OCI-M1 (cell line): Measurements from ENCODE around the gene EIPR1.

Source experiments
- DNase-seq: peaks from one replicate; lab custom pipeline; 2025; lab: John Stamatoyannopoulos, UW

The EIPR1 gene

GRCh38 chr2:3357926-3358325 lies 19.7 kb downstream of the EIPR1 start:
- no peak for DNase-seq

DNA sequence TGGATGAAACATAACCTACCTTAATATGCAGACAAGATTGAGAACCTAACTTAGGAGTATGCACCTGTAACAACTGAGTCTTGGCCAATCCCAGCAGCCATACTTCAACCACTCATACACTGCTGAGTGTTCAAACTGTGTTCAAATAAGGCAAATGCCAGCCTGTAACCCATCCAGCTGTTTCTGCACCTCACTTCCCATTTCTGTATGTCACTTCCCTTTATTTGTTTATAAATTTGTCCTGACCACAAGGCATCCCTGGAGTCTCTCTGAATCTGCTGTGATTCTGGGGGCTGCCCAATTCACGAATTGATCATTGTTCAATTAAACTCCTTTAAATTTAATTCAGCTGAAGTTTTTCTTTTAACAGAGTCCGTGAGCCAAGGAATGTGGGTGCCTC lies 20.2 kb downstream of the EIPR1 start:
- peak; percentile 49 for DNase-seq

DNA sequence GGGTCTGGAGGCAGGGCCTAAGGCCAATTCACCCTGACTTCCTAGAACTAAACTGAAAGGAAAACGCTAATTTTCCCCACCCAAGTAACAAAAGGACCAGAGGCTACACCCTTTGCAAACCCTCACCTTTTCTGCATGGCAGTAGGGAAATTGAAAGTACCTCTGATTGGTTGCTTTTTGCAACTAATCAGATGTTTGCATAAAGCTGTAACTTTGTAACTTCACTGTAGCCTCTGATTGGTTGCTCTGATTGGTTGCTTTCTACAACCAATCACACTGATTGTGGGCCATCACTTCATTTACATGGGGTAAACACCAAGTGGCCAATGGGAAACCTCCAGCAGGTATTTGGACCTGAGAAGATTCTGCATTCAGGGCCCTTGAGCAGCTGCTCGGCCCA lies 20.8 kb downstream of the EIPR1 start:
- DNase-seq, result peak; percentile 54

DNA sequence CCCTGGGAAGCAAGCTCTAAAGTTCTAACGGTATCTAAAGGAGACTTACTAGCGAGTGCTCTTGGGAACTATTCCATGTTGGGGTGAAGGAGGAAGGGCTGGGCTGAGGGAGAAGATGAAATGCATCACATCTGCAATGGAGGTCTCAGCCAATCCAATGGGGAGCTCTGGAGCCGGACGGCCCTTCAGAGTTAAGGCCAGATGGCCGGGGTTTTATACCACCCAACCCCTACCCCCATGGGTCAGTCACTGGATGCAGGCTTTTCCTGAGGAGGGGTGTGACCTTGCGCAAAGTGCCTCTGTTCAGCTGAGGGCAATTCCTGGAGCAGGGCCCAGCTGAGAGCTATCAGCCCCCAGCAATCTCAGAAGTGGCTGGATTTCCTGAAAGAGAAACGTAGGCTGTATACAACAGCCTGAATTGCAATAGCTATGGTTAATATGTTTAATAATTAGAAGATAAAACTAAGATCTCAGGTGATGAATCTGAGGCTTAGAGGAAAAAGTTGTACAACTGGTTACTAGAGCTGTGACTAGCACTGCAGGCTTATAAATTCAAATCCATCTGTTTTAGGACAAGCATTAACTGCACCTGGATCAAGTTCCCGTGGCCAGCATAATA lies 21.6 kb downstream of the EIPR1 start:
- DNase-seq, result no peak

DNA sequence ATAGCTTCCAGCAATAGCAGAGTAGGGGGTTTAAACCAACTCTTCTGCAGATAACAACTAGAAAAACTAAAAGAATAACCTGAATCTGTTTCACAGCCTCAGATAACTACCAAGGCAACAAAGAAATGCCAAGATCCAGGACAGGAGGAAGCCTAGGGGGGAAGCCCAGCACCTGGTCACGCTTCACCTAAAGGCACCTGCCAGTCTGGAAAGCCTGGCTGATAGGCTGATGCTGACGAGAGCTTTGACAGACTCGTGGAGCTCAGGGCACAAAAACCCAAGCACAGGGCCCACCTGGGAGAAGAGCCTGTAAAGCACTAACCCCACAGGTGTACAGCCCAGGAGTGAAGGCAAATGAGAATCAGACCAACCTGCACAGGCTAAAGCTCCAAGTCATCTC lies 22.6 kb downstream of the EIPR1 start:
- DNase-seq, result no peak

GRCh38 chr2:3349211-3349693 lies 28.4 kb downstream of the EIPR1 start:
- DNase-seq, result no peak

- DNase-seq, result no peak
Observed at GRCh38 chr2:3348767-3349166, 28.9 kb downstream of the EIPR1 start.

GRCh38 chr2:3345621-3346020 lies 32.0 kb downstream of the EIPR1 start:
- DNase-seq, result no peak

DNA sequence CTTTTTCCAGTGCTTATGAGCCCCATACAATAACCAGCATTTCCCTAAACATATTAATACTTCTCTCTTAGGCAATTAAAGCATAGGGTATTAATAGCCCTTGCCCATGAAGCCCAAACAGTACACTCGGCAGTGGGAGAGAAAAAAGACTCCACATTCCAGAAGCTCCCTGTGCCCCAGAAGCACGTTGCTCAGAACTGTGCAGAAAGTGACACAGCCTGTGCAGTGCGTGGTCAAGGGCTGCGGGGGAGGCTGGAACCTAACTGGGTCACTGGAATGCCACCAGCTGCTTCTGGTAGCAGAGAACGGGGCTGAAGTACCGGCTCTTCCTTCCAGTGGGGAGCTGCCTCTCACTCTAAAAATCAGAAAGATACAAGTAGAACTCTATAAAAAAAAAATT lies 32.7 kb downstream of the EIPR1 start:
- no peak for DNase-seq

- DNase-seq, result no peak
Observed at GRCh38 chr2:3343012-3343411, 34.6 kb downstream of the EIPR1 start.

DNA sequence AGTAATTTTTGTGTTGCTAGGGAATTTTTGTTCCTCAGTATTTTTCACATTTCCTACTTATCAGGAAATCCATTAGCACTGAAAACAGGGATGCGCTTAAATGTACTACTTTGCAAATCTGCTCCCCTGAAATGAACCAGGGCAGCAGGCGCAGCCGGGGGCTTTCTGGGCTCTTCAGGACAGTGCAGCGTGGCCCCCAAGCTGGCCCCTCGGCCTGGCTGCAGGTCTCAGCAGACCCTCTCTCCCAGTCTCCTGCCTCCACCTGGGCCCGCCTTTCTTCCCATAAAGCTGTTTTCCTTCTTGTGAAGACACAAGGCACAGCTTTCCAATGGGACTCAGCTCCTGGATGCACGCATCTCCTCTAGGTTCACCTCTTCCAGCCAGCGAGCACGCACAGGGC lies 35.3 kb downstream of the EIPR1 start:
- DNase-seq, result no peak

DNA sequence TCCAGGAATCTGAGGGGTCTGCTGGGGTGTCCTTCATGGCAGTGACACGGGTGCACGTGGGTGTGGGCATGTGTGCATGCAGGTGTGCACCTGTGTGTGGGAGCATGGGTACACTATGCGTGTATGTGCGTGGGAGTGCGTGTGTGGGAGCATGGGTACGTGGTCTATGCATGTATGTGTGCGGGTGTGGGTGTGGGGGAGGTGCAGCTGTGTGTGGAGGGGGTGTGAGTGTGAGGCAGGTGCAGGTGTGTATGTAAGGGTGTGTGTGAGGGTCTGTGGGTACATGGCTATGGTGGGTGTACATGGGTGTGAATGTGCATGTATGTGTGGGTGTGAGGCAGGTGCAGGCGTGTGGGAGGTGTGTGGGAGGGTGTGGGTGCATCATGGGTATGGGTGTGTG lies 36.3 kb downstream of the EIPR1 start:
- DNase-seq, result no peak

DNA sequence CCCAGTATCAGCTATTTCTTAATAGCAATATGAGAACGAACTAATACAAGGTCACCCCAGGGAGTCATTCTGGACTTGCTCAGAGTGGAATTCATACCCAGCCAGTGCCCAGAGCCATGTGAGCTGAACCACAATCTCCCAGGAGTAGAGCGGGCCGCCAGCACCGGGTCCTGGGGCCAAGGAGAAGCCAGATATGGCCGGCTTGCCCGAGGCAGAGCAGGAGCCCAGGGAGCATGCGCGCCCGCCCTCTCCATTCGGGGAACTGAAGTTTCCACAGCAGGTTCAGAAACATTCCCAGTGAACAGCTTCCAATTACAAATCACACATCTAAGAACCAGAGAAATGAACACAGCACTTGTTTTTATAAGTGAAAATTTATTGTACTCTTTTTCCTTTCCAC lies 37.5 kb downstream of the EIPR1 start:
- no peak for DNase-seq

- DNase-seq, result no peak
Observed at GRCh38 chr2:3338340-3338739, 39.3 kb downstream of the EIPR1 start.

DNA sequence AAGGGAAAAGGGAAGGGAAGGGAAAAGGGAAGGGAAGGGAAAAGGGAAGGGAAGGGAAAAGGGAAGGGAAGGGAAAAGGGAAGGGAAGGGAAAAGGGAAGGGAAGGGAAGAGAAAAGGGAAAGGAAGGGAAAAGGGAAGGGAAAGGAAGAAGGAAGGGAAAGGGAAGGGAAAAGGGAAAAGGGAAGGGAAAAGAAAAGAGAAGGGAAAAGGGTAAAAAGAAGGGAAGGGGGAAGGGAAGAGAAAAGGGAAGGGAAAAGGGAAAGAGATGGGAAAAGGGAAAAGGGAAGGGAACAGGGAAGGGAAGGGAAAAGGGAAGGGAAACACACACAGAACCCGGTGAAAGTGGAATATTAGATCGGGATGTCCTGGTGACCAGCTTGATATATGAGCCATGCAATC lies 40.8 kb downstream of the EIPR1 start:
- no peak for DNase-seq

GRCh38 chr2:3334392-3335345 lies 42.9 kb downstream of the EIPR1 start:
- no peak for DNase-seq

- no peak for DNase-seq
Observed at GRCh38 chr2:3332133-3332532, 45.5 kb downstream of the EIPR1 start.

GRCh38 chr2:3329491-3329890 lies 48.1 kb downstream of the EIPR1 start:
- no peak for DNase-seq

- DNase-seq, result no peak
Observed at GRCh38 chr2:3326871-3327270, 50.7 kb downstream of the EIPR1 start.

GRCh38 chr2:3326182-3326537 lies 51.5 kb downstream of the EIPR1 start:
- DNase-seq, result no peak

GRCh38 chr2:3325458-3326181 lies 52.0 kb downstream of the EIPR1 start:
- no peak for DNase-seq

GRCh38 chr2:3324404-3325281 lies 53.0 kb downstream of the EIPR1 start:
- DNase-seq, result no peak
